HEK293 (cell line): Measurements from ENCODE around the gene NKD2.

Experiments
- CTCF ChIA-PET: fragments of 350-600 bp; formaldehyde crosslinking; extraction: SDS; loops from one replicate; lab custom pipeline; 2021; ENCODE audit warnings: antibody characterized with exemption; lab: Yijun Ruan, JAX
- POLR2A ChIA-PET: fragments of 300-600 bp; formaldehyde crosslinking; extraction: SDS; loops from one replicate; lab custom pipeline; 2020; ENCODE audit warnings: antibody characterized with exemption, inconsistent platforms; lab: Yijun Ruan, JAX
- H3K27ac ChIP-seq: fragments of 200-500 bp; sonication (Bioruptor generic); 2 replicates; pipeline ENCODE4 v1.5.1; 2014; ENCODE audit warnings: low read depth, low read length, control low read depth, inconsistent platforms; ENCODE audit errors: extremely low read depth
- H3K36me3 ChIP-seq, 2 experiments: fragments of 200-500 bp in 1 of 2; sonication (Bioruptor generic) in 1 of 2; 1 replicate in 1 of 2; 2 replicates in 1 of 2; pipeline ENCODE4 v1.5.1; 2014 to 2017; ENCODE audit warnings: inconsistent platforms in 2 of 2, low read length in 2 of 2; ENCODE audit not compliant: control insufficient read depth in 2 of 2, insufficient read depth in 1 of 2
- H3K4me1 ChIP-seq: fragments of 200-500 bp; sonication (Bioruptor generic); 2 replicates; pipeline ENCODE4 v1.5.1; 2014; ENCODE audit warnings: mild to moderate bottlenecking, low read length, inconsistent platforms; ENCODE audit not compliant: control insufficient read depth, insufficient read depth
- H3K4me3 ChIP-seq: 2 replicates; pipeline ENCODE4 v1.5.1; 2011; ENCODE audit warnings: low read depth, mild to moderate bottlenecking, control low read depth, low read length, moderate library complexity
- H3K9me3 ChIP-seq: fragments of 200-500 bp; sonication (Bioruptor generic); 2 replicates; pipeline ENCODE4 v1.5.1; 2014; ENCODE audit warnings: low read depth, low read length, inconsistent platforms; ENCODE audit not compliant: control insufficient read depth, insufficient read depth
- GLIS1 ChIP-seq: fragments of 450-650 bp; formaldehyde crosslinking; IDR thresholded peaks from 2 replicates; pipeline ENCODE4 v1.5.1; 2016; ENCODE audit warnings: missing biosample characterization, missing genetic modification characterization
- GLIS2 ChIP-seq: fragments of 450-650 bp; formaldehyde crosslinking; IDR thresholded peaks from 2 replicates; pipeline ENCODE4 v1.5.1; 2016; ENCODE audit warnings: missing biosample characterization, missing genetic modification characterization
- HIC1 ChIP-seq: fragments of 450-650 bp; formaldehyde crosslinking; IDR thresholded peaks from 2 replicates; pipeline ENCODE4 v1.5.1; 2016; ENCODE audit warnings: missing biosample characterization, missing genetic modification characterization
- HOXA7 ChIP-seq: sonication (generic); formaldehyde crosslinking; IDR thresholded peaks from 2 replicates; pipeline ENCODE4 v1.8.1; 2022; ENCODE audit warnings: missing genetic modification reagents, borderline replicate concordance
- SCRT1 ChIP-seq: fragments of 450-650 bp; formaldehyde crosslinking; IDR thresholded peaks from 2 replicates; pipeline ENCODE4 v1.5.1; 2016; ENCODE audit warnings: missing biosample characterization, missing genetic modification characterization, borderline replicate concordance
- YY1 ChIP-seq: fragments of 450-650 bp; formaldehyde crosslinking; IDR thresholded peaks from 2 replicates; pipeline ENCODE4 v1.5.1; 2018; ENCODE audit warnings: missing biosample characterization, missing genetic modification characterization
- ZBTB20 ChIP-seq: fragments of 450-650 bp; formaldehyde crosslinking; IDR thresholded peaks from 2 replicates; pipeline ENCODE4 v1.5.1; 2016; ENCODE audit warnings: missing biosample characterization, missing genetic modification characterization
- ZFHX2 ChIP-seq: fragments of 450-650 bp; formaldehyde crosslinking; conservative IDR thresholded peaks from 2 replicates; pipeline ENCODE4 v1.5.1; 2016; ENCODE audit warnings: missing biosample characterization, missing genetic modification characterization
- ZNF121 ChIP-seq: fragments of 450-650 bp; formaldehyde crosslinking; IDR thresholded peaks from 2 replicates; pipeline ENCODE4 v1.5.1; 2016; ENCODE audit warnings: missing biosample characterization, missing genetic modification characterization
- ZNF155 ChIP-seq: fragments of 450-650 bp; formaldehyde crosslinking; IDR thresholded peaks from 2 replicates; pipeline ENCODE4 v1.5.1; 2016; ENCODE audit warnings: missing biosample characterization, missing genetic modification characterization
- ZNF544 ChIP-seq: fragments of 450-650 bp; formaldehyde crosslinking; IDR thresholded peaks from 2 replicates; pipeline ENCODE4 v1.5.0; 2017; ENCODE audit warnings: missing biosample characterization, missing genetic modification characterization
- ZNF600 ChIP-seq: fragments of 450-650 bp; formaldehyde crosslinking; IDR thresholded peaks from 2 replicates; pipeline ENCODE4 v1.5.1; 2016; ENCODE audit warnings: missing biosample characterization, missing genetic modification characterization
- ZNF830 ChIP-seq: fragments of 450-650 bp; IDR thresholded peaks from 2 replicates; pipeline ENCODE4 v1.5.0; 2018; ENCODE audit warnings: missing biosample characterization, missing genetic modification characterization, low read depth, mild to moderate bottlenecking, moderate library complexity
- ZSCAN23 ChIP-seq: fragments of 450-650 bp; formaldehyde crosslinking; IDR thresholded peaks from 2 replicates; pipeline ENCODE4 v1.5.1; 2016; ENCODE audit warnings: missing biosample characterization, missing genetic modification characterization
- TF ChIP-seq, protein P1 (sequence below): fragments of 450-650 bp; formaldehyde crosslinking; IDR thresholded peaks from 2 replicates; pipeline ENCODE4 v1.5.1; 2017; ENCODE audit warnings: missing biosample characterization, mild to moderate bottlenecking, missing genetic modification characterization, moderate library complexity
- TF ChIP-seq, protein P2 (sequence below): fragments of 450-650 bp; formaldehyde crosslinking; IDR thresholded peaks from 2 replicates; pipeline ENCODE4 v1.5.1; 2016; ENCODE audit warnings: missing biosample characterization, missing genetic modification characterization
- TF ChIP-seq, protein P3 (sequence below): fragments of 450-650 bp; formaldehyde crosslinking; IDR thresholded peaks from 2 replicates; pipeline ENCODE4 v1.5.1; 2016; ENCODE audit warnings: missing biosample characterization, missing genetic modification characterization
- TF ChIP-seq, protein P4 (sequence below): fragments of 450-650 bp; formaldehyde crosslinking; IDR thresholded peaks from 2 replicates; pipeline ENCODE4 v1.5.1; 2016; ENCODE audit warnings: missing biosample characterization, missing genetic modification characterization
- TF ChIP-seq, protein P5 (sequence below): fragments of 450-650 bp; formaldehyde crosslinking; IDR thresholded peaks from 2 replicates; pipeline ENCODE4 v1.5.1; 2016; ENCODE audit warnings: missing biosample characterization, missing genetic modification characterization, low read depth

The NKD2 gene

GRCh38 chr5:1065143-1065750, 56.6 kb downstream of the NKD2 start:
- ChIA-PET CTCF (no interaction called here), POLR2A (no interaction called here)
- H3K4me3 ChIP-seq, result no peak overlapping the region
- H3K27ac ChIP-seq, result no peak overlapping the region
- TF ChIP-seq HIC1 (tag by site-specific recombination) (0 out of 2 replicates have a peak, but pooled peaks have one; percentile 17), ZNF155 (tag by site-specific recombination) (no peak), HOXA7 (no peak), ZFHX2 (tag by site-specific recombination) (no peak), ZNF600 (tag by site-specific recombination) (0 out of 2 replicates have a peak, but pooled peaks have one; percentile 22)
- H3K9me3 ChIP-seq, result no peaks in the 10 kb centered on the region
- H3K36me3 ChIP-seq, result peaks cover 0 to 44% of the 10 kb centered on the region in 2 experiments; a peak in 1 of 3 replicates
- no peaks in the 10 kb centered on the region for H3K4me1 ChIP-seq

DNA sequence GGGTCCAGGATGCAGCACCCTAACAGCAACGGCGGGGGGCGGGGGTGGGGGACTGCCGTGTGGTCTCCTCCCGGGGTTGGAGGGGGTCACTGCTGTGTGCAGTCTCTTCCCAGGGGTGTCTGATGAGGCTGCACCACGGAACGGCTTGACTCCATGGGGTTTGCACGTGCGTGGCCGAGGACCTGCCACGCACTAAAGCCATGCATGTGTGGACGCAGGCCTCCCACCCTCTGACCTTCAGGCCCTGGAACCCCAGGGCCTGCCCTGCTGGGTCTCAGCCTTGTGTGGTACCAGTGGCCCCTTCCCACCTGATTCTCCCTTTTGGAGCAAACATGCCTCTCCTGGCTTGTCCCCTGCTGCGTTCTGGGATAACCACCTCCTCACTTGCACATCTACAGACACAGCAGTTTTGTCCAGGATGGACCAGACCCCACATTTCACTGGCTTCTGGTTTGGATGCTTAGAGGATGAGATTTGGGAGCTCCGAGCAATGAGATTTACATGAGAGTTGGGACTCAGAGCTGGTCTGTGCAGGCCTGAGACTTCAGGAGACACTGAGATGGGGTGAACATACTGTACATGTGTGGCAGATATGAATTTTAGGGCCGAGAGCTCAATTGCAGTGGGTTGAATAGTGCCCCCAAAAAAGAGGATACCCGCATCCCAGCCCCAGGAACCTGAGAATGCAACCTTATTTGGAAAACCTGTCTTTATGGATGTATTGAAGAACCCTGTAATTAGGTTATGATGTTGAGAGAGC, 57.5 kb downstream of the NKD2 start:
- POLR2A ChIA-PET, result no interaction called here
- H3K4me1 ChIP-seq, result no peaks in the 10 kb centered on the region

GRCh38 chr5:1066676-1067075, 58.1 kb downstream of the NKD2 start:
- ChIA-PET POLR2A (no interaction called here), CTCF (interaction anchor here (0.7 to 1.0 kb wide), 2 partner anchors 59 to 74 kb away, joined by 3 to 4 read pairs; partner anchors contain the start of gene NKD2)
- no peak overlapping the region for H3K27ac ChIP-seq
- H3K4me3 ChIP-seq, result no peak overlapping the region
- peaks cover 0 to 40% of the 10 kb centered on the region in 2 experiments; a peak in 1 of 3 replicates for H3K36me3 ChIP-seq
- H3K9me3 ChIP-seq, result no peaks in the 10 kb centered on the region
- H3K4me1 ChIP-seq, result no peaks in the 10 kb centered on the region
- TF ChIP-seq ZSCAN23 (tag by site-specific recombination) (no peak), GLIS1 (no peak), ZNF544 (no peak), YY1 (tag by site-specific recombination) (no peak), SCRT1 (no peak), ZNF830 (tag by site-specific recombination) (no peak), ZBTB20 (no peak), HOXA7 (no peak), ZNF121 (no peak)
- TF ChIP-seq, protein P1, sequence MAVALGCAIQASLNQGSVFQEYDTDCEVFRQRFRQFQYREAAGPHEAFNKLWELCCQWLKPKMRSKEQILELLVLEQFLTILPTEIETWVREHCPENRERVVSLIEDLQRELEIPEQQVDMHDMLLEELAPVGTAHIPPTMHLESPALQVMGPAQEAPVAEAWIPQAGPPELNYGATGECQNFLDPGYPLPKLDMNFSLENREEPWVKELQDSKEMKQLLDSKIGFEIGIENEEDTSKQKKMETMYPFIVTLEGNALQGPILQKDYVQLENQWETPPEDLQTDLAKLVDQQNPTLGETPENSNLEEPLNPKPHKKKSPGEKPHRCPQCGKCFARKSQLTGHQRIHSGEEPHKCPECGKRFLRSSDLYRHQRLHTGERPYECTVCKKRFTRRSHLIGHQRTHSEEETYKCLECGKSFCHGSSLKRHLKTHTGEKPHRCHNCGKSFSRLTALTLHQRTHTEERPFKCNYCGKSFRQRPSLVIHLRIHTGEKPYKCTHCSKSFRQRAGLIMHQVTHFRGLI, result no peak
- TF ChIP-seq, protein P2, sequence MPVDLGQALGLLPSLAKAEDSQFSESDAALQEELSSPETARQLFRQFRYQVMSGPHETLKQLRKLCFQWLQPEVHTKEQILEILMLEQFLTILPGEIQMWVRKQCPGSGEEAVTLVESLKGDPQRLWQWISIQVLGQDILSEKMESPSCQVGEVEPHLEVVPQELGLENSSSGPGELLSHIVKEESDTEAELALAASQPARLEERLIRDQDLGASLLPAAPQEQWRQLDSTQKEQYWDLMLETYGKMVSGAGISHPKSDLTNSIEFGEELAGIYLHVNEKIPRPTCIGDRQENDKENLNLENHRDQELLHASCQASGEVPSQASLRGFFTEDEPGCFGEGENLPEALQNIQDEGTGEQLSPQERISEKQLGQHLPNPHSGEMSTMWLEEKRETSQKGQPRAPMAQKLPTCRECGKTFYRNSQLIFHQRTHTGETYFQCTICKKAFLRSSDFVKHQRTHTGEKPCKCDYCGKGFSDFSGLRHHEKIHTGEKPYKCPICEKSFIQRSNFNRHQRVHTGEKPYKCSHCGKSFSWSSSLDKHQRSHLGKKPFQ (tag by site-specific recombination), result no peak
- TF ChIP-seq, protein P3, sequence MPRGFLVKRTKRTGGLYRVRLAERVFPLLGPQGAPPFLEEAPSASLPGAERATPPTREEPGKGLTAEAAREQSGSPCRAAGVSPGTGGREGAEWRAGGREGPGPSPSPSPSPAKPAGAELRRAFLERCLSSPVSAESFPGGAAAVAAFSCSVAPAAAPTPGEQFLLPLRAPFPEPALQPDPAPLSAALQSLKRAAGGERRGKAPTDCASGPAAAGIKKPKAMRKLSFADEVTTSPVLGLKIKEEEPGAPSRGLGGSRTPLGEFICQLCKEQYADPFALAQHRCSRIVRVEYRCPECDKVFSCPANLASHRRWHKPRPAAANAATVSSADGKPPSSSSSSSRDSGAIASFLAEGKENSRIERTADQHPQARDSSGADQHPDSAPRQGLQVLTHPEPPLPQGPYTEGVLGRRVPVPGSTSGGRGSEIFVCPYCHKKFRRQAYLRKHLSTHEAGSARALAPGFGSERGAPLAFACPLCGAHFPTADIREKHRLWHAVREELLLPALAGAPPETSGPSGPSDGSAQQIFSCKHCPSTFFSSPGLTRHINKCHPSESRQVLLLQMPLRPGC (tag by site-specific recombination), result no peak
- TF ChIP-seq, protein P4, sequence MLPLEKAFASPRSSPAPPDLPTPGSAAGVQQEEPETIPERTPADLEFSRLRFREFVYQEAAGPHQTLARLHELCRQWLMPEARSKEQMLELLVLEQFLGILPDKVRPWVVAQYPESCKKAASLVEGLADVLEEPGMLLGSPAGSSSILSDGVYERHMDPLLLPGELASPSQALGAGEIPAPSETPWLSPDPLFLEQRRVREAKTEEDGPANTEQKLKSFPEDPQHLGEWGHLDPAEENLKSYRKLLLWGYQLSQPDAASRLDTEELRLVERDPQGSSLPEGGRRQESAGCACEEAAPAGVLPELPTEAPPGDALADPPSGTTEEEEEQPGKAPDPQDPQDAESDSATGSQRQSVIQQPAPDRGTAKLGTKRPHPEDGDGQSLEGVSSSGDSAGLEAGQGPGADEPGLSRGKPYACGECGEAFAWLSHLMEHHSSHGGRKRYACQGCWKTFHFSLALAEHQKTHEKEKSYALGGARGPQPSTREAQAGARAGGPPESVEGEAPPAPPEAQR (tag by site-specific recombination), result no peak

More for the DNA sequence above, 57.5 kb downstream of the NKD2 start:
- 0 out of 2 replicates have a peak, but pooled peaks have one; percentile 9 for TF ChIP-seq GLIS2 (tag by site-specific recombination)
- TF ChIP-seq, protein P5, sequence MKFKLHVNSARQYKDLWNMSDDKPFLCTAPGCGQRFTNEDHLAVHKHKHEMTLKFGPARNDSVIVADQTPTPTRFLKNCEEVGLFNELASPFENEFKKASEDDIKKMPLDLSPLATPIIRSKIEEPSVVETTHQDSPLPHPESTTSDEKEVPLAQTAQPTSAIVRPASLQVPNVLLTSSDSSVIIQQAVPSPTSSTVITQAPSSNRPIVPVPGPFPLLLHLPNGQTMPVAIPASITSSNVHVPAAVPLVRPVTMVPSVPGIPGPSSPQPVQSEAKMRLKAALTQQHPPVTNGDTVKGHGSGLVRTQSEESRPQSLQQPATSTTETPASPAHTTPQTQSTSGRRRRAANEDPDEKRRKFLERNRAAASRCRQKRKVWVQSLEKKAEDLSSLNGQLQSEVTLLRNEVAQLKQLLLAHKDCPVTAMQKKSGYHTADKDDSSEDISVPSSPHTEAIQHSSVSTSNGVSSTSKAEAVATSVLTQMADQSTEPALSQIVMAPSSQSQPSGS, result no peak
- H3K4me3 ChIP-seq, result no peak overlapping the region
- no peaks in the 10 kb centered on the region for H3K9me3 ChIP-seq
- H3K36me3 ChIP-seq, result peaks cover 0 to 40% of the 10 kb centered on the region in 2 experiments; a peak in 1 of 3 replicates
- CTCF ChIA-PET, result interaction anchor here (1.0 kb wide), 1 partner anchor 58 kb away, joined by 4 read pairs; the partner anchor contains the start of gene NKD2
- H3K27ac ChIP-seq, result no peak overlapping the region
